ENCODE measurements around the gene NPIPB9. TPM values are rescaled to one million over a fixed set of nuclear protein-coding genes. Genes with fewer than 3 reads are reported as not detected.
A peak's percentile ranks its signal among the peaks of the same experiment; 100 is the strongest.
"Not testable (repeated sequence)": the region's sequence is repeated elsewhere in the genome, so short reads cannot be mapped to it uniquely, and the experiment has no call there.

The NPIPB9 gene
- 1.4 to 2.5 TPM (median 1.5 TPM) in 3 replicates for total RNA-seq (2021)
- percentile 27 among the genes with signal in this experiment for Bru-seq, nascent RNA
- long read RNA-seq, experiment 1, result 0 reads
- long read RNA-seq, experiment 2, partial matches to known transcripts, result 0 of 3 reads
- long read RNA-seq, experiment 2, other reads (novel, unspliced or antisense), result 3 of 3 reads
- long read RNA-seq, experiment 3, result 0 reads

GRCh38 chr16:28751487-28751886 lies at the start of gene NPIPB9:
Gene NPIPB9 (plus strand): TSS chr16:28751787.
- CTCF ChIA-PET; H3K36me3 Mint-ChIP-seq; POLR2A ChIA-PET; H3K4me1 Mint-ChIP-seq; H3K27me3 Mint-ChIP-seq (ENCODE audit: low read depth); H3K9me3 Mint-ChIP-seq; H3K27ac Mint-ChIP-seq; H3K4me3 Mint-ChIP-seq; DNase-seq (ENCODE audit: low spot score); ATAC-seq: not testable (repeated sequence)

- H3K9me3 Mint-ChIP-seq; DNase-seq (ENCODE audit: low spot score); POLR2A ChIA-PET; H3K36me3 Mint-ChIP-seq; H3K27ac Mint-ChIP-seq; H3K4me3 Mint-ChIP-seq; H3K4me1 Mint-ChIP-seq; H3K27me3 Mint-ChIP-seq (ENCODE audit: low read depth); CTCF ChIA-PET; ATAC-seq: not testable (repeated sequence)
Observed at GRCh38 chr16:28704246-28704645, 47.3 kb upstream of the NPIPB9 start.

GRCh38 chr16:28711220-28712083 lies 40.1 kb upstream of the NPIPB9 start, which contains the start of gene EIF3C:
Gene EIF3C (plus strand): TSS chr16:28711464. CDS start chr16:28711687, 223 bp downstream.
- H3K36me3 Mint-ChIP-seq; H3K27me3 Mint-ChIP-seq (ENCODE audit: low read depth); H3K9me3 Mint-ChIP-seq; CTCF ChIA-PET; H3K27ac Mint-ChIP-seq; DNase-seq (ENCODE audit: low spot score); H3K4me1 Mint-ChIP-seq; POLR2A ChIA-PET: not testable (repeated sequence)
- peak within 1 kb of the TSS; percentile 63 for H3K4me3 Mint-ChIP-seq
- peak; percentile 95 for ATAC-seq

- H3K27ac Mint-ChIP-seq; H3K36me3 Mint-ChIP-seq; CTCF ChIA-PET; ATAC-seq; H3K27me3 Mint-ChIP-seq (ENCODE audit: low read depth); H3K4me1 Mint-ChIP-seq; H3K4me3 Mint-ChIP-seq; DNase-seq (ENCODE audit: low spot score); H3K9me3 Mint-ChIP-seq; POLR2A ChIA-PET: not testable (repeated sequence)
Observed at GRCh38 chr16:28722852-28723650, 28.5 kb upstream of the NPIPB9 start.

- H3K36me3 Mint-ChIP-seq; CTCF ChIA-PET; DNase-seq (ENCODE audit: low spot score); H3K9me3 Mint-ChIP-seq; ATAC-seq; H3K4me1 Mint-ChIP-seq; H3K4me3 Mint-ChIP-seq; H3K27me3 Mint-ChIP-seq (ENCODE audit: low read depth); POLR2A ChIA-PET; H3K27ac Mint-ChIP-seq: not testable (repeated sequence)
Observed at GRCh38 chr16:28731253-28731652, 20.3 kb upstream of the NPIPB9 start.

- H3K27ac Mint-ChIP-seq; H3K4me1 Mint-ChIP-seq; CTCF ChIA-PET; H3K9me3 Mint-ChIP-seq; H3K27me3 Mint-ChIP-seq (ENCODE audit: low read depth); H3K36me3 Mint-ChIP-seq; POLR2A ChIA-PET; ATAC-seq; H3K4me3 Mint-ChIP-seq; DNase-seq (ENCODE audit: low spot score): not testable (repeated sequence)
Observed at GRCh38 chr16:28732455-28733124, 19.0 kb upstream of the NPIPB9 start.

- DNase-seq (ENCODE audit: low spot score); H3K4me1 Mint-ChIP-seq; H3K27me3 Mint-ChIP-seq (ENCODE audit: low read depth); H3K9me3 Mint-ChIP-seq; H3K4me3 Mint-ChIP-seq; H3K27ac Mint-ChIP-seq; CTCF ChIA-PET; H3K36me3 Mint-ChIP-seq; POLR2A ChIA-PET: not testable (repeated sequence)
- ATAC-seq, result peak; percentile 75
Observed at GRCh38 chr16:28739787-28740186, 11.8 kb upstream of the NPIPB9 start.

GRCh38 chr16:28740631-28741030 lies 11.0 kb upstream of the NPIPB9 start:
- DNase-seq (ENCODE audit: low spot score); POLR2A ChIA-PET; H3K9me3 Mint-ChIP-seq; H3K36me3 Mint-ChIP-seq; H3K27me3 Mint-ChIP-seq (ENCODE audit: low read depth); CTCF ChIA-PET; H3K27ac Mint-ChIP-seq; H3K4me1 Mint-ChIP-seq: not testable (repeated sequence)
- ATAC-seq, result peak; percentile 80
- peak overlapping the region; percentile 57 for H3K4me3 Mint-ChIP-seq

- POLR2A ChIA-PET; H3K27ac Mint-ChIP-seq; CTCF ChIA-PET; H3K4me1 Mint-ChIP-seq; H3K27me3 Mint-ChIP-seq (ENCODE audit: low read depth); DNase-seq (ENCODE audit: low spot score); H3K9me3 Mint-ChIP-seq; ATAC-seq; H3K36me3 Mint-ChIP-seq: not testable (repeated sequence)
- peak overlapping the region; percentile 18; the same call in 1 of the 2 replicates for H3K4me3 Mint-ChIP-seq
Observed at GRCh38 chr16:28741295-28741694, 10.3 kb upstream of the NPIPB9 start.

GRCh38 chr16:28746618-28747350 lies 4.8 kb upstream of the NPIPB9 start:
- peak overlapping the region; percentile 10; the same call in 1 of the 2 replicates for H3K4me3 Mint-ChIP-seq
- H3K27me3 Mint-ChIP-seq (ENCODE audit: low read depth); H3K36me3 Mint-ChIP-seq; DNase-seq (ENCODE audit: low spot score); CTCF ChIA-PET; H3K27ac Mint-ChIP-seq; ATAC-seq; H3K4me1 Mint-ChIP-seq; POLR2A ChIA-PET; H3K9me3 Mint-ChIP-seq: not testable (repeated sequence)

All from WTC11 (cell line).